ENCODE data around the gene NREP.

Gene NREP

GRCh38 chr5:111765613-111766571 is 8.9 kb upstream of the NREP start:
- DNase-seq (ENCODE audit: low spot score): no peak
- TF ChIP-seq CTCF (IDR thresholded peaks at IDR 0.05; ENCODE audit: extremely low read depth, missing control alignments): no peak

GRCh38 chr5:111764019-111764418 is 7.0 kb upstream of the NREP start:
- no peak for DNase-seq (ENCODE audit: low spot score)
- no peak for TF ChIP-seq CTCF (IDR thresholded peaks at IDR 0.05; ENCODE audit: extremely low read depth, missing control alignments)

- no peak for DNase-seq (ENCODE audit: low spot score)
- no peak for TF ChIP-seq CTCF (IDR thresholded peaks at IDR 0.05; ENCODE audit: extremely low read depth, missing control alignments)
These were observed 5.9 kb upstream of the NREP start for GRCh38 chr5:111762895-111763294.

GRCh38 chr5:111758284-111758628 is 1.3 kb upstream of the NREP start:
- TF ChIP-seq CTCF (IDR thresholded peaks at IDR 0.05; ENCODE audit: extremely low read depth, missing control alignments): no peak
- DNase-seq (ENCODE audit: low spot score): no peak

- peak; percentile 91 for DNase-seq (ENCODE audit: low spot score)
- no peak for TF ChIP-seq CTCF (IDR thresholded peaks at IDR 0.05; ENCODE audit: extremely low read depth, missing control alignments)
These were observed 625 bp upstream of the NREP start for GRCh38 chr5:111757355-111758283.

- no peak for TF ChIP-seq CTCF (IDR thresholded peaks at IDR 0.05; ENCODE audit: extremely low read depth, missing control alignments)
- no peak for DNase-seq (ENCODE audit: low spot score)
These were observed 1.0 kb downstream of the NREP start for GRCh38 chr5:111755942-111756381.
